ENCODE results near the gene ZDHHC20.

Gene ZDHHC20

DNA sequence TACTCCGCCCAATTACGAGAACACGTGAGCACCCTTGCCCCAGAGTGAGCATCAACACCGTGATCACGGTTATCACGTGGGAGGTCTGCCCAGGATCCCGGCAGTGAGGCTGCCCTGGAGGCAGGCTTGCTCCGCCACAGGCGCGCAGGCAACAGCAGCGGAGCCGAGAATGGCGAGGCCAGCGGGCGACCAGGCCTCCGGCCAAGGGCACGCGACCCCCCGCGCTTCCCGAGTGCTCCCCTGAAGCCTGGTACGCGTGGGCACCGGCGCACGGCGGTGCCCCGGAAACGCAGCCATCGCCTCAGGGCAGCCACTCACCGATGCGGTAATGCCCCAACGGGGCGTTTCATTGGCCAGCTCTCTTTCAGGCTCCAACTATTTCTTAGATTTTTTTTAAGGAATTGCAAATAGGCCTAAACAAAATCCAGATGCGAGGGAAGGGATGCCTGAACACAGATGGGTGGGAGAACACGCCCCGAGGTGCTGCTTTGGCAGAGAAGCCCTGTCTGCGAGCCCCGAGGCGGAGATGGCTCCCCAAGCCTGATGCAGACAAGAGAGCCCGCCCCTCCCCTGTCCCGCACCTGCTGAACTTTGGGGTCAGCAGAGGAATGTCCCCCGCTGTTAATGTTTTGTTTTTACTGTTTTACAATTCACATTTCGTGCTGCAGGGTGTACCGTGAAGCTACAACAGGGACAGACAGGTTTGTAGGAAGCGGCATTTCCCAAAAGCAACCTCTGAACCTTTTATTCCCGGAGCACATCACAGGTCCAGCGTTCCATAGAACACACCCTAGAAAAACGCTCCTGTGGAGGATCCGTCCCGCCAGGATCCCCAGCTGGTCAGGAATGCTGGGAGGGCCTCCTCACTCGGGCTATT is 132.7 kb downstream of the ZDHHC20 start:
- DNase-seq (ENCODE audit: low read depth): peak; percentile 75

DNA sequence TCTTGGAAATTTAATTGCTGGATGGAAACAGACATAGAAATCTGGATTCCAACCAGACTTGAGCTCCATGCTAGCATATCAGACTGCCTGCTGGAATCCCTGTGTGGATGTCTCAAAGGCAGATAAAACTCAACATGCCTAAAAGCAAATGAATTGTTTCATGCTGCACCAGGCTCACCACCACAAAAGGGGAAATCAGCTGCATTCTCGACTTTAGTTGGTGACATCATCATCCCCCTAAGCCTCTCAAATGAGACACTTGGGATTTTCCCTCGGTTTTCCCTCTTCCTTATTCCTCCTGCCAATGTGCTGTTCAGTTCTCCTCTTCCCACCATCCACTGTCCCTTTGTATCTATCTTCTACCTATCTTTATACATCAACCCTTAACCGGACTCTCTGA is 134.3 kb downstream of the ZDHHC20 start:
- no peak for DNase-seq (ENCODE audit: low read depth)

DNA sequence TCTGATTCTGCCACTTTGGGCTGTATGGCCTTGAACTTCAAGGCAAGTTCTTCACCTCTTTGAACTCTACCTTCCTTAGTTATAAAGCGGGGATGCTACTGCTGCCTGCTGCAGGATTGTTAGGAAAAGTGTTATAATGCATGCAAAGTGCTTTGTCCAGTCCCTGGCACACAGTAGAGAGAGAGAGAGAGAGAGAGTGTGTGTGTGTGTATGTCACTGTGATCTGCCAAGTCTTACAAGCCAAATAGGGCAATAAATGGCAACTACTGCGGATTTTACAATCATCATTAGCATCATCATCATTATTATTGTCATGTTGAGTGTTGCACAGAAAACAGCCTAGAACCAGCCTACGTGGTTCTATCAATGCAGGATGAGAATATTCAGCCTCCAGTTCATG is 136.1 kb downstream of the ZDHHC20 start:
- DNase-seq (ENCODE audit: low read depth): no peak

Measured in EH (cell line).